ENCODE measurements around the gene ADGRA1.

Gene ADGRA1

GRCh38 chr10:133076274-133077038 lies 11.3 kb upstream of the ADGRA1 start:
- no peak for DNase-seq (ENCODE audit: low spot score)

GRCh38 chr10:133079836-133080682 lies 7.7 kb upstream of the ADGRA1 start:
- peak; percentile 74 for DNase-seq (ENCODE audit: low spot score)

- no peak for DNase-seq (ENCODE audit: low spot score)
Measured at GRCh38 chr10:133080683-133081040, 7.1 kb upstream of the ADGRA1 start.

GRCh38 chr10:133081636-133082035 lies 6.1 kb upstream of the ADGRA1 start:
- no peak for DNase-seq (ENCODE audit: low spot score)

GRCh38 chr10:133082685-133083421 lies 4.9 kb upstream of the ADGRA1 start:
- DNase-seq (ENCODE audit: low spot score): no peak

GRCh38 chr10:133083422-133084100 lies 4.2 kb upstream of the ADGRA1 start:
- no peak for DNase-seq (ENCODE audit: low spot score)

- DNase-seq (ENCODE audit: low spot score): no peak
Measured at GRCh38 chr10:133084491-133084890, 3.2 kb upstream of the ADGRA1 start.

- DNase-seq (ENCODE audit: low spot score): no peak
Measured at GRCh38 chr10:133085251-133086125, 2.2 kb upstream of the ADGRA1 start.

GRCh38 chr10:133086247-133086646 lies 1.5 kb upstream of the ADGRA1 start:
- DNase-seq (ENCODE audit: low spot score): no peak

GRCh38 chr10:133087045-133087678 lies 562 bp upstream of the ADGRA1 start:
- no peak for DNase-seq (ENCODE audit: low spot score)

GRCh38 chr10:133088179-133088955 lies 643 bp downstream of the ADGRA1 start:
- no peak for DNase-seq (ENCODE audit: low spot score)

- DNase-seq (ENCODE audit: low spot score): no peak
Measured at GRCh38 chr10:133088956-133089800, 1.5 kb downstream of the ADGRA1 start.

- DNase-seq (ENCODE audit: low spot score): no peak
Measured at GRCh38 chr10:133090101-133090500, 2.4 kb downstream of the ADGRA1 start.

GRCh38 chr10:133090654-133091053 lies 2.9 kb downstream of the ADGRA1 start:
- DNase-seq (ENCODE audit: low spot score): no peak

- DNase-seq (ENCODE audit: low spot score): no peak
Measured at GRCh38 chr10:133091316-133091715, 3.6 kb downstream of the ADGRA1 start.

GRCh38 chr10:133093291-133093690 lies 5.6 kb downstream of the ADGRA1 start:
- no peak for DNase-seq (ENCODE audit: low spot score)

GRCh38 chr10:133094286-133094685 lies 6.6 kb downstream of the ADGRA1 start:
- no peak for DNase-seq (ENCODE audit: low spot score)

- DNase-seq (ENCODE audit: low spot score): no peak
Measured at GRCh38 chr10:133094866-133095265, 7.1 kb downstream of the ADGRA1 start.

- DNase-seq (ENCODE audit: low spot score): no peak
Measured at GRCh38 chr10:133095586-133095985, 7.9 kb downstream of the ADGRA1 start.
